H1 (cell line): ENCODE results near the gene MFSD2B. TPM values are rescaled to one million over a fixed set of nuclear protein-coding genes. Genes with fewer than 3 reads are reported as not detected.
A peak's percentile ranks its signal among the peaks of the same experiment; 100 is the strongest.

ENCODE experiments used
- CTCF ChIA-PET: fragments of 300-600 bp; sonication (Branson Sonifier 250); formaldehyde crosslinking; loops from one replicate; lab custom pipeline; 2021; ENCODE audit not compliant: partially characterized antibody; lab: Charles Lee
- POLR2A ChIA-PET: fragments of 300-600 bp; sonication (Branson Sonifier 250); formaldehyde crosslinking; loops from one replicate; lab custom pipeline; 2021; ENCODE audit warnings: inconsistent platforms; ENCODE audit not compliant: partially characterized antibody; lab: Charles Lee
- DNase-seq, 2 experiments: peaks; one replicate each; pipeline versions ENCODE4 v3.0.0 to v3.0.0-alpha.2; 2010 to 2022; ENCODE audit warnings: low spot score in 2 of 2, low read depth in 1 of 2, mixed read lengths in 1 of 2
- FAIRE-seq: peaks from 2 replicates; lab custom pipeline; 2011; peaks lifted over from hg19 to GRCh38; lab: Jason Lieb, UNC
- H2AFZ ChIP-seq: 2 replicates; pipeline ENCODE4 v1.8.1; 2012; ENCODE audit warnings: low read length, inconsistent platforms
- H2AK5ac ChIP-seq: 2 replicates; pipeline ENCODE4 v1.6.1; 2013; ENCODE audit warnings: low read depth, low read length
- H2BK120ac ChIP-seq: replicated peaks from 2 replicates; pipeline ENCODE3; 2013; ENCODE audit warnings: low read depth, low read length, inconsistent platforms
- H2BK12ac ChIP-seq: 2 replicates; pipeline ENCODE4 v1.6.1; 2013; ENCODE audit warnings: low read depth, low read length
- H2BK15ac ChIP-seq: 2 replicates; pipeline ENCODE4 v1.6.1; 2013; ENCODE audit warnings: low read length
- H2BK20ac ChIP-seq: 2 replicates; pipeline ENCODE4 v1.6.1; 2013; ENCODE audit warnings: low read length
- H2BK5ac ChIP-seq: 2 replicates; pipeline ENCODE4 v1.6.1; 2013; ENCODE audit warnings: low read depth, low read length
- H3K14ac ChIP-seq: 2 replicates; pipeline ENCODE4 v1.6.1; 2013; ENCODE audit warnings: inconsistent platforms; ENCODE audit not compliant: insufficient read length
- H3K18ac ChIP-seq: 2 replicates; pipeline ENCODE4 v1.6.1; 2013; ENCODE audit warnings: low read length; ENCODE audit errors: extremely low read depth
- H3K23ac ChIP-seq: 2 replicates; pipeline ENCODE4 v1.6.1; 2013; ENCODE audit warnings: inconsistent platforms; ENCODE audit not compliant: insufficient read length
- H3K23me2 ChIP-seq: 2 replicates; pipeline ENCODE4 v1.6.1; 2013; ENCODE audit warnings: low read depth, low read length
- H3K27ac ChIP-seq: 2 replicates; pipeline ENCODE4 v1.6.1; 2011; ENCODE audit warnings: low read depth, low read length, inconsistent platforms
- H3K27me3 ChIP-seq, 4 experiments: replicated peaks in 1 of 4; 1 replicate in 1 of 4; 2 replicates in 3 of 4; pipeline versions ENCODE4 v1.6.1 to v1.8.1; 2011 to 2013; ENCODE audit warnings: low read length in 3 of 4, mild to moderate bottlenecking in 3 of 4, inconsistent platforms in 2 of 4, mixed read lengths in 2 of 4, moderate library complexity in 1 of 4; ENCODE audit not compliant: control insufficient read depth in 3 of 4, insufficient read depth in 3 of 4; ENCODE audit errors: extremely low read depth in 1 of 4
- H3K36me3 ChIP-seq, 4 experiments: 2 replicates each; pipeline versions ENCODE4 v1.6.1 to v1.8.1; 2011 to 2013; ENCODE audit warnings: mild to moderate bottlenecking in 4 of 4, low read length in 3 of 4, moderate library complexity in 2 of 4, control low read depth in 1 of 4, inconsistent platforms in 1 of 4; ENCODE audit not compliant: insufficient read depth in 4 of 4, control insufficient read depth in 2 of 4
- H3K4ac ChIP-seq: replicated peaks from 2 replicates; pipeline ENCODE3; 2013; ENCODE audit warnings: low read length, low read depth, mixed read lengths, inconsistent platforms; ENCODE audit not compliant: insufficient read length
- H3K4me1 ChIP-seq, 4 experiments: replicated peaks in 1 of 4; 1 replicate in 1 of 4; 2 replicates in 3 of 4; pipeline versions ENCODE4 v1.6.1 to v1.8.1; 2011 to 2013; ENCODE audit warnings: low read length in 3 of 4, inconsistent platforms in 2 of 4, mixed read lengths in 1 of 4; ENCODE audit not compliant: insufficient read depth in 4 of 4, control insufficient read depth in 3 of 4
- H3K4me2 ChIP-seq, 2 experiments: 2 replicates each; pipeline versions ENCODE4 v1.6.1 to v1.8.1; 2011 to 2013; ENCODE audit warnings: low read depth in 2 of 2, low read length in 2 of 2, control low read depth in 1 of 2, inconsistent platforms in 1 of 2, mild to moderate bottlenecking in 1 of 2; ENCODE audit not compliant: insufficient read depth in 1 of 2
- H3K4me3 ChIP-seq, 4 experiments: fragments of 200-600, 300-600 bp in 1 of 4; sonication (generic), shearing (Covaris generic), sonication (Bioruptor Twin) in 1 of 4; 2 replicates each; pipeline versions ENCODE4 v1.5.1 to v1.8.1; 2011 to 2016; ENCODE audit warnings: low read length in 4 of 4, low read depth in 3 of 4, control low read depth in 2 of 4, inconsistent platforms in 2 of 4, mild to moderate bottlenecking in 2 of 4, mixed read lengths in 1 of 4, moderate library complexity in 1 of 4; ENCODE audit not compliant: insufficient read depth in 2 of 4; ENCODE audit errors: extremely low read depth in 1 of 4
- H3K56ac ChIP-seq: replicated peaks from 2 replicates; pipeline ENCODE3; 2013; ENCODE audit warnings: low read depth, mild to moderate bottlenecking, mixed read lengths, low read length, inconsistent platforms; ENCODE audit not compliant: insufficient read length
- H3K79me1 ChIP-seq: 2 replicates; pipeline ENCODE4 v1.6.1; 2013; ENCODE audit warnings: low read depth, low read length, control low read depth
- H3K79me2 ChIP-seq, 2 experiments: 2 replicates each; pipeline versions ENCODE4 v1.6.1 to v1.8.1; 2012 to 2013; ENCODE audit warnings: low read length in 2 of 2, mild to moderate bottlenecking in 2 of 2, inconsistent platforms in 1 of 2; ENCODE audit not compliant: insufficient read depth in 2 of 2, control insufficient read depth in 1 of 2
- H3K9ac ChIP-seq, 4 experiments: replicated peaks in 1 of 4; 1 replicate in 1 of 4; 2 replicates in 3 of 4; pipeline versions ENCODE4 v1.6.1 to v1.8.1; 2011 to 2013; ENCODE audit warnings: low read depth in 3 of 4, low read length in 3 of 4, control low read depth in 2 of 4, mild to moderate bottlenecking in 2 of 4, moderate library complexity in 2 of 4, inconsistent platforms in 1 of 4; ENCODE audit errors: extremely low read depth in 1 of 4
- H3K9me3 ChIP-seq, 2 experiments: 2 replicates each; pipeline versions ENCODE4 v1.6.1 to v1.8.1; 2012 to 2013; ENCODE audit warnings: mild to moderate bottlenecking in 2 of 2, moderate library complexity in 2 of 2, control low read depth in 1 of 2, inconsistent platforms in 1 of 2, low read depth in 1 of 2, low read length in 1 of 2, mixed read lengths in 1 of 2; ENCODE audit not compliant: insufficient read depth in 2 of 2
- H4K20me1 ChIP-seq, 2 experiments: replicated peaks in 1 of 2; 2 replicates each; pipeline versions ENCODE3 to v1.8.1; 2011 to 2013; ENCODE audit warnings: inconsistent platforms in 2 of 2, low read length in 2 of 2, mild to moderate bottlenecking in 1 of 2; ENCODE audit not compliant: insufficient read depth in 2 of 2, control insufficient read depth in 1 of 2
- H4K5ac ChIP-seq: 2 replicates; pipeline ENCODE4 v1.6.1; 2013; ENCODE audit warnings: low read length, low read depth, mixed read lengths, inconsistent platforms; ENCODE audit not compliant: insufficient read length
- H4K8ac ChIP-seq: 2 replicates; pipeline ENCODE4 v1.8.0; 2013; ENCODE audit warnings: mild to moderate bottlenecking, moderate library complexity, low read length, inconsistent platforms; ENCODE audit not compliant: insufficient read depth; ENCODE audit errors: extremely low read depth
- H4K91ac ChIP-seq: replicated peaks from 2 replicates; pipeline ENCODE3; 2013; ENCODE audit warnings: low read length, mixed read lengths, inconsistent platforms; ENCODE audit not compliant: insufficient read length
- CREB1 ChIP-seq: IDR thresholded peaks from 2 replicates; pipeline ENCODE4 v1.6.1; 2012; ENCODE audit warnings: inconsistent platforms
- GTF2F1 ChIP-seq: IDR thresholded peaks from 2 replicates; pipeline ENCODE4 v1.6.1; 2012; ENCODE audit warnings: low read depth, low read length, improper control_type of control experiment, borderline replicate concordance
- KDM1A ChIP-seq: fragments of 200-600, 300-600 bp; sonication (generic); IDR thresholded peaks from 2 replicates; pipeline ENCODE4 v1.7.1; 2016; ENCODE audit warnings: mild to moderate bottlenecking, low read length, borderline replicate concordance
- KDM4A ChIP-seq: IDR thresholded peaks from one replicate; pipeline ENCODE4 v1.7.1; 2012; ENCODE audit warnings: low read depth, mild to moderate bottlenecking, moderate library complexity, low read length, inconsistent platforms; ENCODE audit not compliant: severe bottlenecking
- PHF8 ChIP-seq: fragments of 200-600 bp; sonication (generic); conservative IDR thresholded peaks from 2 replicates; pipeline ENCODE4 v1.7.1; 2012; ENCODE audit warnings: low read depth, mild to moderate bottlenecking, inconsistent platforms, low read length, moderate library complexity
- RXRA ChIP-seq: IDR thresholded peaks from 2 replicates; pipeline ENCODE4 v1.6.1; 2011; ENCODE audit warnings: low read depth, mild to moderate bottlenecking, low read length, moderate library complexity; ENCODE audit not compliant: insufficient read depth
- TAF7 ChIP-seq: optimal IDR thresholded peaks from 2 replicates; pipeline ENCODE3; 2011; ENCODE audit warnings: low read depth, mild to moderate bottlenecking, inconsistent platforms, low read length, moderate library complexity, borderline replicate concordance
- WGBS, 2 experiments: shearing (Covaris generic) in 1 of 2; methylation state at CpG; one replicate each; pipeline versions ENCODE4 v1.1.6 to v1.1.7; 2013 to 2015; ENCODE audit warnings: low lambda C conversion rate in 2 of 2, mixed read lengths in 2 of 2, inconsistent platforms in 1 of 2, low coverage in 1 of 2, missing lambda C conversion rate in 1 of 2; ENCODE audit not compliant: insufficient replicate concordance in 2 of 2, insufficient coverage in 1 of 2, insufficient read length in 1 of 2; ENCODE audit errors: extremely low coverage in 1 of 2, missing lambda C conversion rate in 1 of 2; 5-methylcytosine and 5-hydroxymethylcytosine counted together
- polyA plus RNA-seq, 7 experiments: library from polyadenylated mRNA; depleted of rRNA in 3 of 7; stranded (reverse) in 5 of 7; unstranded in 2 of 7; fragments of >200 nt in 5 of 7; fragments of 200-250 nt in 2 of 7; gene quantifications; 1 replicate in 5 of 7; 2 replicates in 1 of 7; 4 replicates in 1 of 7; pipeline versions ENCODE4 v1.2.1 to v1.2.3, GENCODE V29; 2011 to 2013; ENCODE audit warnings: missing spikeins in 2 of 7, mixed read lengths in 2 of 7
- total RNA-seq: library from RNA; stranded (reverse); fragmentation: NEBNext Ultra II Directional; extraction: Animal tissue kit (Norgen Biotek cat#: 25700); gene quantifications from 2 replicates; pipeline ENCODE4 v1.2.1, GENCODE V29; 2021

MFSD2B gene
- total and polyA plus RNA-seq, 2 of the 8 experiments (the other 6 are each of a cell fraction or from before 2014, with no cell fraction given): 0.33 to 0.48 TPM

- CTCF ChIA-PET: no interaction called here
- Histone ChIP-seq H3K23me2 (peaks cover 5% of the 10 kb centered on the region; the same call in 1 of the 2 replicates), H4K91ac (no peak overlapping the region), H3K79me1 (no peaks in the 10 kb centered on the region; the same call in 1 of the 2 replicates), H3K4me3 (peak overlapping the region; percentile 74 to 96 (median 94)), H3K27me3 (no peaks in the 10 kb centered on the region), H2AK5ac (no peak overlapping the region), H2BK20ac (no peak overlapping the region), H3K79me2 (peaks cover 0 to 27% of the 10 kb centered on the region in 2 experiments; a peak in 2 of 4 replicates), H4K8ac (no peak overlapping the region), H2BK120ac (no peak overlapping the region), H3K23ac (no peak overlapping the region), H3K56ac (no peak overlapping the region), H3K4me1 (peaks cover 0 to 7% (median 2%) of the 10 kb centered on the region in 4 experiments; a peak in 4 of 7 replicates), H3K9me3 (no peaks in the 10 kb centered on the region), H2AFZ (no peak overlapping the region), H4K20me1 (peaks cover 0 to 2% of the 10 kb centered on the region in 2 experiments), H2BK15ac (no peak overlapping the region), H2BK5ac (no peak overlapping the region), H3K4me2 (peak overlapping the region; percentile 58 to 74), H2BK12ac (no peak overlapping the region), H4K5ac (no peak overlapping the region), H3K36me3 (peaks cover 0 to 33% (median 14%) of the 10 kb centered on the region in 4 experiments; a peak in 5 of 8 replicates), H3K4ac (no peak overlapping the region), H3K27ac (no peak overlapping the region), H3K14ac (no peak overlapping the region), H3K9ac (peak overlapping the region in 2 of 4 experiments; percentile 16 to 91; a peak in 2 of 7 replicates), H3K18ac (no peak overlapping the region)
- no peak for FAIRE-seq
- WGBS, 2 experiments: 74% methylated on average over 5 of the region's 5 CpGs; no CpG with 5 or more reads in 1 of the 2 experiments
- DNase-seq: no peak
- POLR2A ChIA-PET: interaction anchor here (0.7 to 2.7 kb wide), 4 partner anchors 9 to 48 kb away, joined by 3 to 31 read pairs (median 6); partner anchors contain the start of gene TP53I3
- no peak for TF ChIP-seq KDM1A
- TF ChIP-seq KDM4A: no peak
- no peak for TF ChIP-seq TAF7
- no peak for TF ChIP-seq PHF8
- no peak for TF ChIP-seq CREB1
- no peak for TF ChIP-seq RXRA
- TF ChIP-seq GTF2F1: no peak
Observed at GRCh38 chr2:24075259-24075658, 65.4 kb downstream of the MFSD2B start.
